ENCODE results near the gene SOX9. TPM values are rescaled to one million over a fixed set of nuclear protein-coding genes. Genes with fewer than 3 reads are reported as not detected.
A peak's percentile ranks its signal among the peaks of the same experiment; 100 is the strongest.

The SOX9 gene
- total and polyA plus RNA-seq, 2 donors from 2014 or later = 5.8 to 79.3 TPM

DNA sequence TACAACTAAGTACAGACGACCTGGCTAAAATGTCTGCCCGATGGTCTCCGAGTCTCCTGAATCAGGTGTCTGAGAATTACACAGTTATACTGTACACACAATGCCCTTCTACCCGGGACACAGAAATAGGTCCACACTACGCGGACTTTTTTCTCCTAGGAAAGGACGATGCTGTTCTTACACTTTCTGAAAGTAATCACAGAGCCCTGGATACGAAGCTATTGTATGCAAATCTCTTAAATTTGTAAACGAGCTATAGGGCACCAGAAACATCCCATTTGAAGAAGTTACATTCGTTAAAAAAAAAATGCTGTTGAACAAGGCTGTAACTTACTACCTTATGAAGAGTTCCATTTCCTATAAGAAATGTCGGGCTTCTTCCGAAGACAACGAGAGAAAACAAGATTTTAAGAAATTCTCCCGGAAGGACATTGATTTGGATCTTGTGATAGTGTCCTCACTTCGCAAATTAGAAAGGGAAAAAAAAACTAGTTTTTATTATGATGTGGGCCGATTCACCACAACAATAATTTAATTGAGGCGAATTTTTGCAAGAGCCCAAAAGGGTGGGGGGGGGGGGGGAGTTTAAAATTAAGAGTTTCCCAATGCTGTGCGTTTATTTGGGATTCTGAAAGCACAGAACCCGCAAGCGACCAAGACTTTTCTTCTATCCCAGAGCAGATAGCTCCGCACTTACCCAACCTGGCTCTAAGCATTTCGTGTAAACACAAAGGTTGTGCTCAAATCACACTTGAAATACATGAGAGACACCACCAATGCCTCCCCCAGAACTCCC is 1.5 kb upstream of the SOX9 start:
- no peak for FAIRE-seq
- Histone ChIP-seq H3K27ac (ENCODE audit: low read depth in 2 of 2, low read length in 2 of 2) (peak overlapping the region in 1 of 2 donors; percentile 82), H3K4me3 (ENCODE audit: low read length in 3 of 3) (peak overlapping the region in 2 of 3 donors; percentile 69 to 72), H3K36me3 (ENCODE audit: control insufficient read depth in 2 of 3, insufficient read depth in 3 of 3, low read length in 3 of 3) (no peaks in the 10 kb centered on the region), H3K9me3 (ENCODE audit: control insufficient read depth in 2 of 3, insufficient read depth in 1 of 3, low read length in 3 of 3) (no peaks in the 10 kb centered on the region), H3K4me1 (ENCODE audit: control insufficient read depth in 2 of 3, insufficient read depth in 2 of 3, low read depth in 1 of 3, low read length in 3 of 3) (peaks cover 0 to 17% (median 0%) of the 10 kb centered on the region in 3 donors), H3K27me3 (ENCODE audit: control insufficient read depth, insufficient read depth, low read length) (peaks cover 38% of the 10 kb centered on the region), H3K9ac (ENCODE audit: low read length in 3 of 3) (no peak overlapping the region)
- TF ChIP-seq, protein P1, sequence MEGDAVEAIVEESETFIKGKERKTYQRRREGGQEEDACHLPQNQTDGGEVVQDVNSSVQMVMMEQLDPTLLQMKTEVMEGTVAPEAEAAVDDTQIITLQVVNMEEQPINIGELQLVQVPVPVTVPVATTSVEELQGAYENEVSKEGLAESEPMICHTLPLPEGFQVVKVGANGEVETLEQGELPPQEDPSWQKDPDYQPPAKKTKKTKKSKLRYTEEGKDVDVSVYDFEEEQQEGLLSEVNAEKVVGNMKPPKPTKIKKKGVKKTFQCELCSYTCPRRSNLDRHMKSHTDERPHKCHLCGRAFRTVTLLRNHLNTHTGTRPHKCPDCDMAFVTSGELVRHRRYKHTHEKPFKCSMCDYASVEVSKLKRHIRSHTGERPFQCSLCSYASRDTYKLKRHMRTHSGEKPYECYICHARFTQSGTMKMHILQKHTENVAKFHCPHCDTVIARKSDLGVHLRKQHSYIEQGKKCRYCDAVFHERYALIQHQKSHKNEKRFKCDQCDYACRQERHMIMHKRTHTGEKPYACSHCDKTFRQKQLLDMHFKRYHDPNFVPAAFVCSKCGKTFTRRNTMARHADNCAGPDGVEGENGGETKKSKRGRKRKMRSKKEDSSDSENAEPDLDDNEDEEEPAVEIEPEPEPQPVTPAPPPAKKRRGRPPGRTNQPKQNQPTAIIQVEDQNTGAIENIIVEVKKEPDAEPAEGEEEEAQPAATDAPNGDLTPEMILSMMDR (IDR thresholded peaks at IDR 0.05; ENCODE audit: borderline replicate concordance, extremely low read depth, insufficient read depth) = no peak
- peak in 1 of 5 donors; percentile 35 for DNase-seq
- intact Hi-C loops (cut with DNase I) = no loop called here

DNA sequence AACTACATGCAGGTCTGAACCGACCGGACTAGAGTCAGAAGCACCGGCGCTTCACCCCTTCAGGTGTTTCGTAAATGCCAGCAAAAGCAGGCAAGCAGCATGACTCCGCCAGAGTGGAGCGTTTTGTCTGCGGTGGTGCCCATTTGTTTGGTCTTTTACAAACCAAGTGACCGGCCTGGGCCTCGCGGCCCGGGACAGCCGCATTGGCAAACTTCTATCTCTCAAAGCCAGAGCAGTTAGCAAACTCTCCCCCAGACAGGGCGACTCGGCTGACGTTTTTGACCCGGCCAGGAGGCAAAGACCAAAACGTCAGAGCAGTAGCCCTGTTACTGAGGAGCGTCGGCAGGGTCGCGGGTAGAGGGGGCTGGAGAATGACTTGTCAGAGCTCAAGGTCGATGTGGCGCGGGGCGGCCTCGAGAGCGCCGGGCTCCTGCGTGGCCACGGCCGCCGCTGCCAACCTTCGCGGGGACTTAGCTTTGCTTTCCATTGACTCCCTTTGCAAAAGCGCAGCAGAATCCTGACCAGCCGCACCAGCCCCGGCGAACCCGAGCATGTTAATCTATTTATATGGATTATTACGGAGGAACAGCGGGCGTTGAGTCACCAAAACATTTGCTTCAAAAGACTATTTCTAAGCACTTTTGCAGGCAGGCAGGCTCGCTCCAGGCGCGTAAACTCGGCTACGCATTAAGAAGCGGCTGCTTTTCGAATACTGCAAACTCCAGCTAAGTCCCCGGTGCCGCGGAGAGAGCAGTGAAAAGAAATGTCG is 763 bp upstream of the SOX9 start:
- H3K4me3 ChIP-seq (ENCODE audit: low read length in 3 of 3) = peak overlapping the region; percentile 53 to 72 (median 69)
- no peaks in the 10 kb centered on the region for H3K9me3 ChIP-seq (ENCODE audit: control insufficient read depth in 2 of 3, insufficient read depth in 1 of 3, low read length in 3 of 3)
- TF ChIP-seq, protein P1 (IDR thresholded peaks at IDR 0.05; ENCODE audit: borderline replicate concordance, extremely low read depth, insufficient read depth) = no peak
- FAIRE-seq (no peak), DNase-seq (peak; percentile 61 to 83 (median 74))
- H3K27me3 ChIP-seq (ENCODE audit: control insufficient read depth, insufficient read depth, low read length) = peaks cover 37% of the 10 kb centered on the region
- H3K27ac ChIP-seq (ENCODE audit: low read depth in 2 of 2, low read length in 2 of 2) = peak overlapping the region; percentile 72 to 82
- peaks cover 0 to 17% (median 0%) of the 10 kb centered on the region in 3 donors for H3K4me1 ChIP-seq (ENCODE audit: control insufficient read depth in 2 of 3, insufficient read depth in 2 of 3, low read depth in 1 of 3, low read length in 3 of 3)
- no peaks in the 10 kb centered on the region for H3K36me3 ChIP-seq (ENCODE audit: control insufficient read depth in 2 of 3, insufficient read depth in 3 of 3, low read length in 3 of 3)
- peak overlapping the region in 2 of 3 donors; percentile 26 to 61 for H3K9ac ChIP-seq (ENCODE audit: low read length in 3 of 3)
- intact Hi-C loops (cut with DNase I) = no loop called here

DNA sequence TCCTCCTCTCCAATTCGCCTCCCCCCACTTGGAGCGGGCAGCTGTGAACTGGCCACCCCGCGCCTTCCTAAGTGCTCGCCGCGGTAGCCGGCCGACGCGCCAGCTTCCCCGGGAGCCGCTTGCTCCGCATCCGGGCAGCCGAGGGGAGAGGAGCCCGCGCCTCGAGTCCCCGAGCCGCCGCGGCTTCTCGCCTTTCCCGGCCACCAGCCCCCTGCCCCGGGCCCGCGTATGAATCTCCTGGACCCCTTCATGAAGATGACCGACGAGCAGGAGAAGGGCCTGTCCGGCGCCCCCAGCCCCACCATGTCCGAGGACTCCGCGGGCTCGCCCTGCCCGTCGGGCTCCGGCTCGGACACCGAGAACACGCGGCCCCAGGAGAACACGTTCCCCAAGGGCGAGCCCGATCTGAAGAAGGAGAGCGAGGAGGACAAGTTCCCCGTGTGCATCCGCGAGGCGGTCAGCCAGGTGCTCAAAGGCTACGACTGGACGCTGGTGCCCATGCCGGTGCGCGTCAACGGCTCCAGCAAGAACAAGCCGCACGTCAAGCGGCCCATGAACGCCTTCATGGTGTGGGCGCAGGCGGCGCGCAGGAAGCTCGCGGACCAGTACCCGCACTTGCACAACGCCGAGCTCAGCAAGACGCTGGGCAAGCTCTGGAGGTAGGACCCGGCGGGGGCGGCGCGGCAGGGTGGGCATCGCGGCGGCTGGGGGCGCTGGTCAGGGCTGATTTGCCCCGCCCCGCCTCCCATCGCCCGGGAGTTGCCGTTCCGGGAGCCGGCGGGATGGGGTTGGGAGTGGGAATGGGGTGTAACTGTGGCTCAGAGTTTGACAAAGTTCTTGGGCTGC is 567 bp downstream of the SOX9 start:
- FAIRE-seq (no peak), DNase-seq (peak; percentile 66 to 84 (median 74))
- H3K27me3 ChIP-seq (ENCODE audit: control insufficient read depth, insufficient read depth, low read length) = peaks cover 30% of the 10 kb centered on the region
- H3K9me3 ChIP-seq (ENCODE audit: control insufficient read depth in 2 of 3, insufficient read depth in 1 of 3, low read length in 3 of 3) = no peaks in the 10 kb centered on the region
- H3K4me3 ChIP-seq (ENCODE audit: low read length in 3 of 3) = peak overlapping the region; percentile 71 to 88 (median 73)
- no peaks in the 10 kb centered on the region for H3K36me3 ChIP-seq (ENCODE audit: control insufficient read depth in 2 of 3, insufficient read depth in 3 of 3, low read length in 3 of 3)
- H3K4me1 ChIP-seq (ENCODE audit: control insufficient read depth in 2 of 3, insufficient read depth in 2 of 3, low read depth in 1 of 3, low read length in 3 of 3) = peaks cover 0 to 17% (median 0%) of the 10 kb centered on the region in 3 donors
- intact Hi-C loops (cut with DNase I) = no loop called here
- TF ChIP-seq, protein P1 (IDR thresholded peaks at IDR 0.05; ENCODE audit: borderline replicate concordance, extremely low read depth, insufficient read depth) = no peak
- H3K27ac ChIP-seq (ENCODE audit: low read depth in 2 of 2, low read length in 2 of 2) = peak overlapping the region; percentile 63 to 67
- H3K9ac ChIP-seq (ENCODE audit: low read length in 3 of 3) = peak overlapping the region; percentile 11 to 77 (median 44)

Measured in kidney (tissue), 14 donors.